ENCODE measurements around the gene MYBPC2.

Gene MYBPC2

DNA sequence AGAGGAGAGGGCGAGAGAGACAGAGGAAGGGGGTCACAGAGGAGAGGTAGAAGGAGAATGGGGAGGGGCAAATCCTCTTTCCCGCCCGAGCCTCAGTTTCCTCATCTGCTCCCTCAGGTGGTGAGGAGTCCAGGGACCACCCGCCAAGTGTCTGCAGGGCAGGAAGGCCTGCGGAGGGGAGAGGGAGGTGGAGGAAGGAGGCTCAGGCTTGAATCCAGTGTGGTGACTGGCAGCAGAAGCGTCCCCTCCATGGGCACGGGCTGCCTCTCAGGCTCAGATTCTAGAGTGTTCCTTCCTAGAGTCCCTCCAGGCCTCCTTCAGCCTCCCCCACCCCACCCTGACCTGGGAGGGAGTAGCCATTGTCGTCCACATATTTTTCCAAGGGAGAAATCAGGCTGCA lies 60.5 kb downstream of the MYBPC2 start:
- DNase-seq: no peak
- TF ChIP-seq POLR2A (IDR thresholded peaks at IDR 0.05; ENCODE audit: low read length): no peak
- no peak for TF ChIP-seq GATA1 (IDR thresholded peaks at IDR 0.05; ENCODE audit: low read depth, low read length)

DNA sequence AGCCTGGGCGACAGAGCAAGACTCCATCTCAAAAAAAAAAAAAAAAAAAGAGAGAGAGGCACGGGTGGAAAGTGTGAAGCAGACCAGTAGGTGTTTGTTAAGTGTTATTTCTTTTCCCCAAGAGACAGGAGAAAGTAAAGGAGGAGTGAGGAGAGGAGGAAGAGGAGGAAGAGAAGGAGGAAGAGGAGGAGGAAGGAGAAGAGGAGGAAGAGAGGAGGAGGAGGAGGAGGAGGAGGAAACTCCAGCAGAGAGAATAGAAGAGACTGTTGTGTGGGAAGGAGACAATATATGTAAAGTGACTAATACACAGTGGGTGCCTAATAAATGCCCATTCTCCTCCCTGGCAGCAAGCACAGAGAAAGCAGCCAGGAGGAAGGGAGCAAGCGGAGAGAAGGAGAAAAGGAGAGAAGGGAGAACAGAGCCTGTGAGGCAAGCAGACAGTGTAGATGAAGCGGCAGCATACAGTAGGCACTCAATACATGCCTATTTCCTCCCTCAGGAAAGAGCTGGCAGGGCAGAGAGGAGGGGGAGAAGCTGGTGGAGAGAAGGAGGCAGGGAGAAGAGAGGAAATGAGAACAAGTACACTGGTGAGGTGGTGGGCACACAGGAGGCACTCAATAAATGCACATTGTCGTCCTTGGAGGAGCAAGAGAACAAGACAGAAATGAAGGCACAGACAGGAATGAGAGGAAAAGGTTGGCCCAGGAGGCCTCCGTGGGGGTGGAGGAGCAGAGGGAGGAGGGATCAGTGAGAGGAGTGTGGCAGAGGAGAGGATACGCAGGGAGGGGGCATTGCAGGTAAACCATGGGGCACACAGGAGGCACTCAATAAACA lies 61.7 kb downstream of the MYBPC2 start:
- no peak for DNase-seq
- TF ChIP-seq POLR2A (IDR thresholded peaks at IDR 0.05; ENCODE audit: low read length): no peak
- no peak for TF ChIP-seq GATA1 (IDR thresholded peaks at IDR 0.05; ENCODE audit: low read depth, low read length)

DNA sequence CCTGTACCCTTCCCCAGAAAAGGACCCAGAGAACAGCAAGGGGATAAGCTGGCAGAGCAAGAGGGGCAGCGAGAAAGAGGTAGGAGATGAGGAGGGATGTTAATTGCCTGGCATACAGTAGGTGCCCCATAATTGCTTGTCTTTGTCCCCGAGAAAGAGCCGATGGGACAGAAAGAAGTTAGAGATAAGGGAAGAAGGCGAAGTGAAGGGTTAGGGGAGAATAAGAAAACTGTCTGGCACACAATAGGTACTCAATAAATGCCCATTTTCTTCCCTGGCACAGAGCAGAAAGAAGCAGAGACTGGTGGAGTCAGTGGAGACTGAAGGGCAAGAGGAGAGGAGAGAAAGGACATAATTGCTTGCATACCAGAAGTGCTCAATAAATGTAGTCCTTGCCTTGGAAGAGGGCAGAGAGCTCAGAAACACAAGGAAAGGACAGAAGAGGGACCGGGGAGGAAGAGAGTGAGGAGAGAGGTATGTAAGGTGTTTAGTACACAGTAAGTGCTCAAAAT lies 62.4 kb downstream of the MYBPC2 start:
- no peak for TF ChIP-seq POLR2A (IDR thresholded peaks at IDR 0.05; ENCODE audit: low read length)
- no peak for TF ChIP-seq GATA1 (IDR thresholded peaks at IDR 0.05; ENCODE audit: low read depth, low read length)
- no peak for DNase-seq

DNA sequence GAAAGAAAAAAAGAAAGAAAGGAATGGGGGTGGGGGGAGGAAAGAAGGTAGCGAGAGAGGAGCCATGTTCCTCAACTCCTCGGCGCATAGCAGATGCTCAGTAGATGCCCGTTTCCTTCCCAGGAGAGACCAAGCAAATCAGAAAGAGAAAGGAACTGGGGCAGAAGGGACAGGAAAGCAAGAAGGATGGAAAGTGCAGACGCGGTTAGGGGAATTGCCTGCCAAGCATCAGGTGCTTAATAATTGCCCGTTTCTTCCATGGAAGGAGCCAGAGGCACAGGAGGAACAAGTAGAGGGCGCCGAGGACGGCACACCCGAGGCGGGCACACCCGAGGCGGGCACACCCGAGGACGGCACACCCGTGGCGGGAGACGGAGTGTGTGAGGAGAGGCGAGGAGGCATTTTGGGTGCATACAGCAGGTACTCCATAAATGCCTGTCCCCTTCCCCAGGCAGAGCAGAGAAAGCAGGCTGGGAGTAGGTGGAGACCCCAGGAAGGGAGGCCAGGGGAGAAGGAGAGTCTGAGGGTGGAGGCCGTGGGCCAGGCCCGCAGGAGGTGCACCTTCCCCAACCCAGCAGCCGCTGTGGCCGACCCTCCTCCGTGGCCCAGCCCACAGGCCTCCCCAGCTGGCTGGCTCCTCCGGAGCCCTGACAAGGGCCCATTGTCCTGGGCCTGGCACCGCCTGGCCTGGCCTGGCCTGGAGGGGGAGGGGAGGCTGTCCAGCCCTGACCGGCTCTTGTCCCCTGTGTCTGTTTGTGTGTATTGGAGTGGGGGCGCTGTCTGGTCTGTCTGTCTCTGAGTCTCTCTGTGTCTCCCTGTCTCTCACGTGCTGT lies 63.7 kb downstream of the MYBPC2 start:
- no peak for DNase-seq
- TF ChIP-seq GATA1 (IDR thresholded peaks at IDR 0.05; ENCODE audit: low read depth, low read length) (no peak), POLR2A (IDR thresholded peaks at IDR 0.05; ENCODE audit: low read length) (no peak)

DNA sequence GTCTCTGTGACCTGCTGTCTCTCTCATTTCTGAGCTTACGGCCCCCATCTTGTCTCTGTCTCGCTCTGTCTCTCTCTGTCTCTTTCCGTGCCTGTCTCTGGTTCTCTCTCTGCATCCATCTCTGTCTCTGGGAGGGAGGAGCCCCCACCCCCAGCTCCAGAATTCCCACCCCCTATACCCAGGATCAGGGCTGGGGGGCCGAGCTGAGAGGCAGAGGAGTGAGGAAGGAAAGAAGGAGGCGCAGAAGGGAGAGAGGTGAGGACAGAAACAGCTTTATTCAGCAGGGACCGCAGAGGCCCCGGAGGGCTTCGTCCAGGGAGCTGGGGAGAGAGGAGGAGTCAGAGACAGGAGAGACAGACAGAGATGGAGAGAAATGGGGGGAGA lies 64.3 kb downstream of the MYBPC2 start:
- DNase-seq: no peak
- TF ChIP-seq GATA1 (IDR thresholded peaks at IDR 0.05; ENCODE audit: low read depth, low read length) (no peak), POLR2A (IDR thresholded peaks at IDR 0.05; ENCODE audit: low read length) (no peak)

DNA sequence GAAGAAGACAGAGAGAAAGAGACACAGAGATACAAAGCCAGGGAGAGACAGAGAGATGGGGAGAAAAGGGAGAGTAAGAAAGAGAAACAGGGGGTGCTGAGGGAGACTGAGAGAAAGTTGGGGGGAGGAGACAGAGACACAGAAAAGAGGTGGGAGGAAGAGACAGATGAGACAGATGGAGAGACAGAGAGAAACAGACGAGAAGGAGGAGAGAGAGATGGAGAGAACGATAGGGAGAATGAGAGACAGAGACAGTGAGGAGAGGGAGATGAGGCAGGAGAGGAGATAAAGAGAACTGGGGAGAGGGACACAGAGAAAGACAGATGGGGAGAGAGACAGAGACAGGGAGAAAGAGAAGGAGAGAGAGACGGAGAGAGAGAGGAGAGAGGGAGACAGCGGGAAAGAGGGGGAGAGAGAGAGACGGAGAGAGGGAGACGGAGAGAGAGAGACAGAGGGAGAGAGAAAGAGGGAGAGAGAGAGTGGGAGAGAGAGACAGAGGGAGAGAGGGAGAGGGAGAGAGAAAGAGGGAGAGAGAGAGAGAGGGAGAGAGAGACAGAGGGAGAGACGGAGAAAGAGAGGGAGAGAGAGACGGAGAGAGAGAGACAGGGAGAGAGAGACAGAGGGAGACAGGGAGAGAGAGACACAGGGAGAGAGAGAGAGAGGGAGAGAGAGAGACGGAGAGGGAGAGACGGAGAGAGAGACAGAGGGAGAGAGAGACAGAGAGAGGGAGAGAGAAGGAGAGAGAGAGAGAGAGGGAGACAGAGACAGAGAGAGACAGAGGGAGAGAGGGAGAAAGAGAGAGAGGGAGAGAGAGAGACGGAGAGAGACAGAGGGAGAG lies 65.7 kb downstream of the MYBPC2 start:
- no peak for TF ChIP-seq GATA1 (IDR thresholded peaks at IDR 0.05; ENCODE audit: low read depth, low read length)
- no peak for TF ChIP-seq POLR2A (IDR thresholded peaks at IDR 0.05; ENCODE audit: low read length)
- DNase-seq: no peak

DNA sequence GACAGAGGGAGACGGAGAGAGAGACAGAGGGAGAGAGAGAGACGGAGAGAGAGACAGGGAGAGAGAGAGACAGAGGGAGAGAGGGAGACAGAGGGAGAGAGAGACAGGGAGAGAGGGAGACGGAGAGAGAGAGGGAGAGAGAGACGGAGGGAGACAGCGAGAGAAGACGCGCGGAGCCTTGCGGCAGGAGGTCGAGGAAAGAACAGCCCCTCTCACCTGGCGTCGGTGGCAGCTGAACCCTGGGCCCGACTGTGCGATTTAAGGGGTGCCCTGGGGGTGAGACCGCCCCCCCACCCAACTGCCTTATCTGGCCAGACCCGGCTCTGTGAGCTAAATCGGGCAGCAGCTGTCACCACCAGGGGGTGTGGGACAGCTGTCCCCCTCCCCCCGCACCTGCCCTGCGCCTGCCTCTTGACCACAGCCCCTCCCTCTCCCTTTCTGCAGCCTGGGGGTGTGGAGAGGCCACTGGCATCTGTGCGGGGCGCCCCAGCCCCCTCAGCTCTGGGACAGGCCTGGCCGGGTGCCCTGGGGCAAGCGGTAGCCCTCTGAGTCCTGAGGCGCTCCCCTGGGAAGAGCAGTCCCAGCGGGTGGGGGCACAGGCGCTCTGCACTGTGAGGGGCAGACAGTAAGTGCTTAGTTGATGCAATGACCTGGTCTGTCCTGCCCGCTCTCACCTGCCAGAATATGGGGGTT lies 67.5 kb downstream of the MYBPC2 start:
- no peak for TF ChIP-seq GATA1 (IDR thresholded peaks at IDR 0.05; ENCODE audit: low read depth, low read length)
- no peak for TF ChIP-seq POLR2A (IDR thresholded peaks at IDR 0.05; ENCODE audit: low read length)

DNA sequence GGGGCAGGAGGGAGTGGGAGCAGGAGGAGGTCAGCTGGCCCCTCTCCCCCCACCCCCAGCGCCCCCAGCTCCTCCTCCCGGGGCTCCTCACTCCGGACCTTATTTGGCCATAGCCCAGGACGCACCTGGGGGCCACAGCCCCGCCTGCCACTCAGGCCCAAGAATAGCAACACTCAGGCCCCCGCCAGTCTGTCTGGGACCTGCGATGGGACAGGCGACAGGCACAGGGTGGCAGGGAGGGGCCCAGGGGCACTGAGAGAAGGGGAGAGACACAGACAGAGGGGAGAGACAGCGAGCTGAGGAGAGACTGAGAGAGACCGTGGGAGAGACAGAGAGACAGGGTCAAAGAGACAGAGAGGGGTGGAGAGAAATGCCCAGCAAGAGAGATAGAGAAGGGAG lies 68.1 kb downstream of the MYBPC2 start:
- DNase-seq: no peak
- TF ChIP-seq GATA1 (IDR thresholded peaks at IDR 0.05; ENCODE audit: low read depth, low read length): no peak
- TF ChIP-seq POLR2A (IDR thresholded peaks at IDR 0.05; ENCODE audit: low read length): no peak

More for the DNA sequence above, 67.5 kb downstream of the MYBPC2 start:
- DNase-seq: peak; percentile 38 to 63

DNA sequence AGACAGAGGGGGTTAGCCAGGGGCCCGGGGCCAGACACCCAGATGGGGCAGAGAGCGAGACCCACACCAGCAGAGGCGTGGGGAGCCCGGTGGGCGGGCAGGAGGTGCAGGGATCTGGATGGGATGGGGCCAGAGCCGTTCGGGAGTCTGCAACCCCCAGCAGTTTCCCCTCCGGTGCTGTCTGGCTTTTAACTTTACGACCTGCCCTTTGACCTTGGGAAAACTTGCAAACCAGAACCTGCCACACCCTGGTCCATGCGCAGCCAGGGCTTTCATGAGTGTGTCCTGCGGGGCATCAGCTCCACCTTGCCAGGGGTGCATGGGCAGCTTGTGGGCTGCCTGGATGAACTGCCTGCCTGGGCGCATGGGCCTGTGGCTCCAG lies 68.5 kb downstream of the MYBPC2 start:
- no peak for TF ChIP-seq POLR2A (IDR thresholded peaks at IDR 0.05; ENCODE audit: low read length)
- TF ChIP-seq GATA1 (IDR thresholded peaks at IDR 0.05; ENCODE audit: low read depth, low read length): no peak
- no peak for DNase-seq

DNA sequence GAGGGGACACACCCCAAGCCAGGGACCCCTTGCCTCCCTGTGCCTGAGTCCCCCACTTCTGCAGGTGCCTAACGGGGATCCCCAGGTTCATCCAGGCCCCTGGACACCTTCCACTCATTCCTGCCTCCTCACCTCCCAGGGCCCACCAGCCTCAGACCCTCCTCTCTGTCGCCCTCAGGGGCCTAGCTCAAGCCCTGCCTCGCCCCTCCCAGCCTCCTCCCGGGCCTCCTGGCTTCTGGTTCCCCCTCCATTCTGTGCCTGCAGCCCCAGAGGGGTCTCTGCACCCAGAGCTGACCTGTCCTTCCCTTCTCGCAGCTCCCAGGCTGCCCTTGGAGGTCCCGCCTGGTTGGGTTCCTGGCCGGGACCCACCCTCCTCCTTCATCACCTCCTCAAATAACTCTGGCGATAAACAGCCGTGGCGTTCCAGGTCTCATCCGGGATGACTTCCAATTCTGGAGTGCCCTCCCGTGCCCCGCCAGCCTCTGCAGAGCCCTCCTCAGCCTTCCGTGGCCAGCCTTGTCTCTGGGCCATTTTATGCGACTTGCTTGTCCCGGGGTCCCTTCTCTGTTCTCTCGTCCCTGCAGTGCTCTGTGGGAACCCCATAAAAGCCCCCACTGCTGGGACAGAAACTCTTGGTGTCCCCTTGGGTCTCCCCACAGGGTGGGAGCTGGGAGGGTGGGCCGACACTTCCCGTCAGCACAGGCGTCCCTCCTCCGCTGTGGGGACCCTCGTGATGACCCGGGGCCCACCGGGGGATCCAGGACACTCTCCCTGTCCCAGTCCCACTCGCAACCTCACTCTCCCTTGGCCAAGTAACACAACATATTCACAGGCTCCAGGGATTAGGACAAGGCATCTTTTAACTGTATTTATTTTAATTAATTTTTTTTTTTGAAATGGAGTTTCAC lies 69.1 kb downstream of the MYBPC2 start:
- TF ChIP-seq POLR2A (IDR thresholded peaks at IDR 0.05; ENCODE audit: low read length) (no peak), GATA1 (IDR thresholded peaks at IDR 0.05; ENCODE audit: low read depth, low read length) (no peak)
- DNase-seq: no peak

DNA sequence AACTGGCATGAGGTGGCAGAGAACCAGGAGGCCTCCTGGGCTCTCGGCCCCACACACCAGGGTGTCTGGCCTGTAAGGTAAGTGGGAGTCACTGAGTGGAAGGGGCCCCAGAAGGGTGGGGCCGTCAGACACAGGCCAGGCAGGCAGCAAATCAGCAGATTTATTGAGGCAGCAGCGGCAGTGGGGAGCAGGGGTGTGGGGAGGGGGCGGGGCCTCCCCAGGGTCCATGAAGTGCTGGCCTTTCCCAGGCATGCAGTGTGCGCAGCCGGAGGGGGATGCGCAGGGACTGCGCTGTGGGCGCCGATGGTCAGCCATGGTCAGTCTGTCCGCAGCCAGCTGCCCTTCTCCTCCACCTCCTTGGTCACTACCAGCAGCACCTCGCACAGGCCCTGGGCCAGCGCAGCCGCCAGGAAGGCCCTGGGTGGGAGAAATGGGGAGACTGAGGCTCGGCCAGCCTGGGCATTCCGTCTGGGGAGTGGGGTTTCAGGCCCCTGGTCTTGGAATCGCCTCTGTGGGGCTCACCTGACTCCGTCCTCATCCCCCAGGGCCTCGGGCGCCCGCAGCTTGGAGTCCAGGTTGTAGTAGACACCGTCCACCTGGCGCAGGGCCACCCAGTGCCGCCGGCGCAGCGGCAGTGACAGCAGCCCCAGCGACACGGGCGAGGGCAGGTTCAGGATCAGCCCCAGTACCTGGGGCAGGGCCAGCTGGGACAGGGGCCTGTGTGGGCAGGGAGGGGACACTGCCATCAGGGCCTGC lies 73.3 kb downstream of the MYBPC2 start:
- no peak for DNase-seq
- no peak for TF ChIP-seq GATA1 (IDR thresholded peaks at IDR 0.05; ENCODE audit: low read depth, low read length)
- TF ChIP-seq POLR2A (IDR thresholded peaks at IDR 0.05; ENCODE audit: low read length): no peak
